ENCODE results near the gene SHC3.

GRCh38 chr9:89225587-89225986, 47.0 kb upstream of the SHC3 start:
- TF ChIP-seq FOXK2 (IDR thresholded peaks at IDR 0.05) (no peak), FOXM1 (IDR thresholded peaks at IDR 0.05; ENCODE audit: borderline replicate concordance) (no peak), SP1 (IDR thresholded peaks at IDR 0.05) (no peak), LEF1 (IDR thresholded peaks at IDR 0.05; ENCODE audit: borderline replicate concordance) (no peak), FOXA1 (IDR thresholded peaks at IDR 0.05) (no peak), PKNOX1 (IDR thresholded peaks at IDR 0.05) (no peak), BHLHE40 (IDR thresholded peaks at IDR 0.05; ENCODE audit: borderline replicate concordance) (no peak), ZNF384 (IDR thresholded peaks at IDR 0.05) (no peak), CTBP1 (IDR thresholded peaks at IDR 0.05; ENCODE audit: borderline replicate concordance) (no peak), TARDBP (IDR thresholded peaks at IDR 0.05) (no peak)
